K562 (cell line): ENCODE results near the gene FUNDC1. TPM values are rescaled to one million over a fixed set of nuclear protein-coding genes. Genes with fewer than 3 reads are reported as not detected.
A peak's percentile ranks its signal among the peaks of the same experiment; 100 is the strongest.

Source experiments
- ATF7 ChIP-seq: fragments of 450-650 bp; IDR thresholded peaks from 2 replicates; pipeline ENCODE4 v1.7.1; 2014; ENCODE audit warnings: mild to moderate bottlenecking, moderate library complexity
- CHD2 ChIP-seq: IDR thresholded peaks from 2 replicates; pipeline ENCODE4 v1.6.1; 2011; ENCODE audit warnings: low read depth, low read length
- CREM ChIP-seq: IDR thresholded peaks from 2 replicates; pipeline ENCODE4 v1.6.1; 2014; ENCODE audit warnings: antibody characterized with exemption, low read depth
- GABPB1 ChIP-seq: sonication (generic); formaldehyde crosslinking; IDR thresholded peaks from 2 replicates; pipeline ENCODE4 v1.8.0; 2022; ENCODE audit warnings: mild to moderate bottlenecking, missing genetic modification reagents
- MEIS2 ChIP-seq: fragments of 450-650 bp; IDR thresholded peaks from 2 replicates; pipeline ENCODE4 v1.6.1; 2014; ENCODE audit warnings: mild to moderate bottlenecking; ENCODE audit not compliant: partially characterized antibody
- ZNF174 ChIP-seq: fragments of 250-450 bp; sonication (Bioruptor Pico); IDR thresholded peaks from 2 replicates; pipeline ENCODE4 v1.4.0; 2020; ENCODE audit warnings: mild to moderate bottlenecking
- polyA plus RNA-seq, 8 experiments: library from polyadenylated mRNA; depleted of rRNA in 4 of 8; stranded (reverse) in 5 of 8; unstranded in 3 of 8; fragments of >200 nt; fragmentation: Nextera tagmentation in 2 of 8; fragmentation: Illumina TruSeq in 1 of 8; extraction: Ambion mirVana in 2 of 8; extraction: Trizol in 1 of 8; gene quantifications; 2 replicates each; pipeline versions ENCODE4 v1.2.1 to v1.2.3, GENCODE V29; 2011 to 2014; ENCODE audit warnings: inconsistent platforms in 1 of 8, missing spikeins in 1 of 8
- total RNA-seq, 7 experiments: library from RNA; depleted of rRNA in 6 of 7; stranded (reverse); fragments of >200 nt in 6 of 7; fragmentation: Illumina TruSeq in 2 of 7; extraction: Trizol in 2 of 7; gene quantifications; 2 replicates each; pipeline versions ENCODE4 v1.2.1 to v1.2.3, GENCODE V29; 2011 to 2021; ENCODE audit warnings: low replicate concordance in 1 of 7
- TF ChIP-seq, protein P1 (sequence below): sonication (generic); formaldehyde crosslinking; IDR thresholded peaks from 2 replicates; pipeline ENCODE4 v1.8.0; 2023; ENCODE audit warnings: mild to moderate bottlenecking, missing genetic modification reagents
- TF ChIP-seq, protein P2 (sequence below): sonication (generic); formaldehyde crosslinking; IDR thresholded peaks from 2 replicates; pipeline ENCODE4 v1.4.0; 2020; ENCODE audit warnings: mild to moderate bottlenecking, missing genetic modification reagents
- TF ChIP-seq, protein P3 (sequence below), 3 experiments: fragments of 200-800 bp in 1 of 3; fragments of 250-450 bp in 1 of 3; fragments of 450-650 bp in 1 of 3; sonication (Bioruptor Pico) in 1 of 3; sonication (Bioruptor generic) in 1 of 3; formaldehyde crosslinking in 1 of 3; IDR thresholded peaks; 2 replicates each; pipeline versions ENCODE4 v1.6.1 to v1.8.0; 2016 to 2022; ENCODE audit warnings: mild to moderate bottlenecking in 2 of 3, missing genetic modification characterization in 2 of 3, missing compliant biosample characterization in 1 of 3, moderate library complexity in 1 of 3
- TF ChIP-seq, protein P4 (sequence below): sonication (generic); formaldehyde crosslinking; IDR thresholded peaks from 2 replicates; pipeline ENCODE4 v1.8.1; 2023; ENCODE audit warnings: mild to moderate bottlenecking, missing genetic modification reagents
- TF ChIP-seq, protein P5 (sequence below): fragments of 250-450 bp; sonication (Bioruptor Pico); IDR thresholded peaks from 2 replicates; pipeline ENCODE4 v1.8.0; 2021; ENCODE audit warnings: moderate library complexity, mild to moderate bottlenecking, inconsistent platforms

Gene FUNDC1
- total and polyA plus RNA-seq, 9 of the 15 experiments (the other 6 are each of a cell fraction or from before 2014, with no cell fraction given): 15.6 to 59.1 (median 29.3) TPM

DNA sequence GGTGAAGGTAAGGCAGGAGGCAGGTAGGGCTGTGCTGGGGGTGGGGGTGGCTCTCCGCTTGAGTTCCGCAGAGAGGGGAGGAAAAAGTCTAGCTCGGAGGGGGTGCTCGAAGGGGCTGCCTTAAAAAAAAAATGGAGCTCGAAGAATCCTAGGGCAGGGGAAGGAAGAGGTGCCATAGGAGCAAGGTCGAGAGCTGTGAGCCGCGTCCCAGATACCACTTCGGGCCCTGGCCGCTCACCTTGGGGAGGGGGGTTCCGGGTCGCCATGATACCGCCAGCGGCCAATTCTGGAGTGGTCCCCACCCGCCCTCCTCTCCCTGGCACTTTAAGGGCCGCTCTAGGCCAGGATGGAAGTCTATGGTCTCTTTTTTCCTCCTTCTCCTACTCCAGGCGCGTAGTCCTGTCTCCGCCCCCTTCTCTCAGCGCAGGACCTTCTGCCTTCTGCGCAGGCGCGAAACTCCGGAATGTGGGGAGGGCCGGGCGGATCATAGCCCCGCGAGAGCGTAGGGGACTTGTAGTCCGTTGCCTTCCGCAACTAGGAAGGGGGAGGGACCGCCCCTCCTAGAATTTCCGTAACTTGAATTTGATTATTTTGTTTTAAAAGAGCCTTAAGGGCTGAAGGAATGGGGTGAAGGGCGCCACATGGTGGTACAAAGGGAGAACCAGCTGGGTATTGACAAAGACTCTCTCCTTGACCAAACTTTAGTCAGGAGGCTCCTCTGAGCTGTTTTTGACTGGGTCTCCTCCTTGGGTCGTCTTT, at the start of gene FUNDC1 (continued):
- TF ChIP-seq, protein P1, sequence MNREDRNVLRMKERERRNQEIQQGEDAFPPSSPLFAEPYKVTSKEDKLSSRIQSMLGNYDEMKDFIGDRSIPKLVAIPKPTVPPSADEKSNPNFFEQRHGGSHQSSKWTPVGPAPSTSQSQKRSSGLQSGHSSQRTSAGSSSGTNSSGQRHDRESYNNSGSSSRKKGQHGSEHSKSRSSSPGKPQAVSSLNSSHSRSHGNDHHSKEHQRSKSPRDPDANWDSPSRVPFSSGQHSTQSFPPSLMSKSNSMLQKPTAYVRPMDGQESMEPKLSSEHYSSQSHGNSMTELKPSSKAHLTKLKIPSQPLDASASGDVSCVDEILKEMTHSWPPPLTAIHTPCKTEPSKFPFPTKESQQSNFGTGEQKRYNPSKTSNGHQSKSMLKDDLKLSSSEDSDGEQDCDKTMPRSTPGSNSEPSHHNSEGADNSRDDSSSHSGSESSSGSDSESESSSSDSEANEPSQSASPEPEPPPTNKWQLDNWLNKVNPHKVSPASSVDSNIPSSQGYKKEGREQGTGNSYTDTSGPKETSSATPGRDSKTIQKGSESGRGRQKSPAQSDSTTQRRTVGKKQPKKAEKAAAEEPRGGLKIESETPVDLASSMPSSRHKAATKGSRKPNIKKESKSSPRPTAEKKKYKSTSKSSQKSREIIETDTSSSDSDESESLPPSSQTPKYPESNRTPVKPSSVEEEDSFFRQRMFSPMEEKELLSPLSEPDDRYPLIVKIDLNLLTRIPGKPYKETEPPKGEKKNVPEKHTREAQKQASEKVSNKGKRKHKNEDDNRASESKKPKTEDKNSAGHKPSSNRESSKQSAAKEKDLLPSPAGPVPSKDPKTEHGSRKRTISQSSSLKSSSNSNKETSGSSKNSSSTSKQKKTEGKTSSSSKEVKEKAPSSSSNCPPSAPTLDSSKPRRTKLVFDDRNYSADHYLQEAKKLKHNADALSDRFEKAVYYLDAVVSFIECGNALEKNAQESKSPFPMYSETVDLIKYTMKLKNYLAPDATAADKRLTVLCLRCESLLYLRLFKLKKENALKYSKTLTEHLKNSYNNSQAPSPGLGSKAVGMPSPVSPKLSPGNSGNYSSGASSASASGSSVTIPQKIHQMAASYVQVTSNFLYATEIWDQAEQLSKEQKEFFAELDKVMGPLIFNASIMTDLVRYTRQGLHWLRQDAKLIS (CRISPR knock-in tag): no peak
- peak; percentile 53 for TF ChIP-seq MEIS2
- TF ChIP-seq CHD2: peak; percentile 93
- TF ChIP-seq CREM: peak; percentile 45; the same call in 1 of the 2 replicates
- peak; percentile 54; the same call in 1 of the 2 replicates for TF ChIP-seq GABPB1 (CRISPR knock-in tag)
- TF ChIP-seq, protein P2, sequence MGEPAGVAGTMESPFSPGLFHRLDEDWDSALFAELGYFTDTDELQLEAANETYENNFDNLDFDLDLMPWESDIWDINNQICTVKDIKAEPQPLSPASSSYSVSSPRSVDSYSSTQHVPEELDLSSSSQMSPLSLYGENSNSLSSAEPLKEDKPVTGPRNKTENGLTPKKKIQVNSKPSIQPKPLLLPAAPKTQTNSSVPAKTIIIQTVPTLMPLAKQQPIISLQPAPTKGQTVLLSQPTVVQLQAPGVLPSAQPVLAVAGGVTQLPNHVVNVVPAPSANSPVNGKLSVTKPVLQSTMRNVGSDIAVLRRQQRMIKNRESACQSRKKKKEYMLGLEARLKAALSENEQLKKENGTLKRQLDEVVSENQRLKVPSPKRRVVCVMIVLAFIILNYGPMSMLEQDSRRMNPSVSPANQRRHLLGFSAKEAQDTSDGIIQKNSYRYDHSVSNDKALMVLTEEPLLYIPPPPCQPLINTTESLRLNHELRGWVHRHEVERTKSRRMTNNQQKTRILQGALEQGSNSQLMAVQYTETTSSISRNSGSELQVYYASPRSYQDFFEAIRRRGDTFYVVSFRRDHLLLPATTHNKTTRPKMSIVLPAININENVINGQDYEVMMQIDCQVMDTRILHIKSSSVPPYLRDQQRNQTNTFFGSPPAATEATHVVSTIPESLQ (CRISPR knock-in tag): no peak
- TF ChIP-seq, protein P3, sequence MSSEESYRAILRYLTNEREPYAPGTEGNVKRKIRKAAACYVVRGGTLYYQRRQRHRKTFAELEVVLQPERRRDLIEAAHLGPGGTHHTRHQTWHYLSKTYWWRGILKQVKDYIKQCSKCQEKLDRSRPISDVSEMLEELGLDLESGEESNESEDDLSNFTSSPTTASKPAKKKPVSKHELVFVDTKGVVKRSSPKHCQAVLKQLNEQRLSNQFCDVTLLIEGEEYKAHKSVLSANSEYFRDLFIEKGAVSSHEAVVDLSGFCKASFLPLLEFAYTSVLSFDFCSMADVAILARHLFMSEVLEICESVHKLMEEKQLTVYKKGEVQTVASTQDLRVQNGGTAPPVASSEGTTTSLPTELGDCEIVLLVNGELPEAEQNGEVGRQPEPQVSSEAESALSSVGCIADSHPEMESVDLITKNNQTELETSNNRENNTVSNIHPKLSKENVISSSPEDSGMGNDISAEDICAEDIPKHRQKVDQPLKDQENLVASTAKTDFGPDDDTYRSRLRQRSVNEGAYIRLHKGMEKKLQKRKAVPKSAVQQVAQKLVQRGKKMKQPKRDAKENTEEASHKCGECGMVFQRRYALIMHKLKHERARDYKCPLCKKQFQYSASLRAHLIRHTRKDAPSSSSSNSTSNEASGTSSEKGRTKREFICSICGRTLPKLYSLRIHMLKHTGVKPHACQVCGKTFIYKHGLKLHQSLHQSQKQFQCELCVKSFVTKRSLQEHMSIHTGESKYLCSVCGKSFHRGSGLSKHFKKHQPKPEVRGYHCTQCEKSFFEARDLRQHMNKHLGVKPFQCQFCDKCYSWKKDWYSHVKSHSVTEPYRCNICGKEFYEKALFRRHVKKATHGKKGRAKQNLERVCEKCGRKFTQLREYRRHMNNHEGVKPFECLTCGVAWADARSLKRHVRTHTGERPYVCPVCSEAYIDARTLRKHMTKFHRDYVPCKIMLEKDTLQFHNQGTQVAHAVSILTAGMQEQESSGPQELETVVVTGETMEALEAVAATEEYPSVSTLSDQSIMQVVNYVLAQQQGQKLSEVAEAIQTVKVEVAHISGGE (CRISPR knock-in tag; IDR thresholded peaks at IDR 0.05): peak in 1 of 3 experiments; percentile 82; a peak in 2 of 6 replicates
- TF ChIP-seq ZNF174 (CRISPR knock-in tag): no peak
- TF ChIP-seq, protein P4, sequence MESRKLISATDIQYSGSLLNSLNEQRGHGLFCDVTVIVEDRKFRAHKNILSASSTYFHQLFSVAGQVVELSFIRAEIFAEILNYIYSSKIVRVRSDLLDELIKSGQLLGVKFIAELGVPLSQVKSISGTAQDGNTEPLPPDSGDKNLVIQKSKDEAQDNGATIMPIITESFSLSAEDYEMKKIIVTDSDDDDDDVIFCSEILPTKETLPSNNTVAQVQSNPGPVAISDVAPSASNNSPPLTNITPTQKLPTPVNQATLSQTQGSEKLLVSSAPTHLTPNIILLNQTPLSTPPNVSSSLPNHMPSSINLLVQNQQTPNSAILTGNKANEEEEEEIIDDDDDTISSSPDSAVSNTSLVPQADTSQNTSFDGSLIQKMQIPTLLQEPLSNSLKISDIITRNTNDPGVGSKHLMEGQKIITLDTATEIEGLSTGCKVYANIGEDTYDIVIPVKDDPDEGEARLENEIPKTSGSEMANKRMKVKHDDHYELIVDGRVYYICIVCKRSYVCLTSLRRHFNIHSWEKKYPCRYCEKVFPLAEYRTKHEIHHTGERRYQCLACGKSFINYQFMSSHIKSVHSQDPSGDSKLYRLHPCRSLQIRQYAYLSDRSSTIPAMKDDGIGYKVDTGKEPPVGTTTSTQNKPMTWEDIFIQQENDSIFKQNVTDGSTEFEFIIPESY (CRISPR knock-in tag): no peak
- TF ChIP-seq ATF7: peak; percentile 41; the same call in 1 of the 2 replicates
- TF ChIP-seq, protein P5, sequence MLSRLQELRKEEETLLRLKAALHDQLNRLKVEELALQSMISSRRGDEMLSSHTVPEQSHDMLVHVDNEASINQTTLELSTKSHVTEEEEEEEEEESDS (CRISPR knock-in tag): no peak
